HEK293T (cell line): ENCODE results near the gene TPMT.

Experiments
- ARNT ChIP-seq: fragments of 450-650 bp; IDR thresholded peaks from 2 replicates; pipeline ENCODE4 v1.6.1; 2017; ENCODE audit warnings: mild to moderate bottlenecking
- BHLHE40 ChIP-seq: fragments of 450-650 bp; IDR thresholded peaks from 2 replicates; pipeline ENCODE4 v1.6.1; 2016; ENCODE audit warnings: mild to moderate bottlenecking, moderate library complexity, borderline replicate concordance
- CTBP1 ChIP-seq: fragments of 450-650 bp; IDR thresholded peaks from 2 replicates; pipeline ENCODE4 v1.6.1; 2016; ENCODE audit warnings: borderline replicate concordance
- ELF4 ChIP-seq: fragments of 450-650 bp; IDR thresholded peaks from 2 replicates; pipeline ENCODE4 v1.6.1; 2017; ENCODE audit warnings: antibody characterized with exemption
- FOXA1 ChIP-seq: fragments of 450-650 bp; IDR thresholded peaks from 2 replicates; pipeline ENCODE4 v1.6.1; 2016; ENCODE audit warnings: mild to moderate bottlenecking
- FOXK2 ChIP-seq: fragments of 450-650 bp; IDR thresholded peaks from 2 replicates; pipeline ENCODE4 v1.6.1; 2016; ENCODE audit warnings: mild to moderate bottlenecking
- FOXM1 ChIP-seq: fragments of 450-650 bp; IDR thresholded peaks from 2 replicates; pipeline ENCODE4 v1.6.1; 2017; ENCODE audit warnings: mild to moderate bottlenecking, borderline replicate concordance
- HDGF ChIP-seq: fragments of 450-650 bp; IDR thresholded peaks from 2 replicates; pipeline ENCODE4 v1.6.1; 2017; ENCODE audit warnings: antibody characterized with exemption, borderline replicate concordance
- LEF1 ChIP-seq: fragments of 450-650 bp; IDR thresholded peaks from 2 replicates; pipeline ENCODE4 v1.6.1; 2017; ENCODE audit warnings: mild to moderate bottlenecking, borderline replicate concordance
- PKNOX1 ChIP-seq: fragments of 450-650 bp; IDR thresholded peaks from 2 replicates; pipeline ENCODE4 v1.6.1; 2016
- SP1 ChIP-seq: fragments of 450-650 bp; IDR thresholded peaks from 2 replicates; pipeline ENCODE4 v1.6.1; 2017
- SUZ12 ChIP-seq: fragments of 450-650 bp; IDR thresholded peaks from 2 replicates; pipeline ENCODE4 v1.6.1; 2016; ENCODE audit warnings: mild to moderate bottlenecking
- TARDBP ChIP-seq: fragments of 450-650 bp; IDR thresholded peaks from 2 replicates; pipeline ENCODE4 v1.6.1; 2016
- ZNF384 ChIP-seq: fragments of 450-650 bp; IDR thresholded peaks from 2 replicates; pipeline ENCODE4 v1.6.1; 2016

- no peak for TF ChIP-seq FOXM1
- TF ChIP-seq CTBP1, result no peak
- TF ChIP-seq PKNOX1, result no peak
- TF ChIP-seq BHLHE40, result no peak
- no peak for TF ChIP-seq SP1
- TF ChIP-seq FOXK2, result no peak
- TF ChIP-seq TARDBP, result no peak
- TF ChIP-seq FOXA1, result no peak
- TF ChIP-seq LEF1, result no peak
- TF ChIP-seq ARNT, result no peak
- no peak for TF ChIP-seq HDGF
- no peak for TF ChIP-seq SUZ12
- no peak for TF ChIP-seq ELF4
- no peak for TF ChIP-seq ZNF384
These were observed 36.5 kb downstream of the TPMT start for GRCh38 chr6:18118330-18118729.
